NCI-H446 (cell line): ENCODE data around the gene ANKRD11.
"Not testable (repeated sequence)": the region's sequence is repeated elsewhere in the genome, so short reads cannot be mapped to it uniquely, and the experiment has no call there.

Experiments used
- DNase-seq, 2 experiments: peaks; one replicate each; lab custom pipeline; 2025; lab: John Stamatoyannopoulos, UW

Gene ANKRD11

DNA sequence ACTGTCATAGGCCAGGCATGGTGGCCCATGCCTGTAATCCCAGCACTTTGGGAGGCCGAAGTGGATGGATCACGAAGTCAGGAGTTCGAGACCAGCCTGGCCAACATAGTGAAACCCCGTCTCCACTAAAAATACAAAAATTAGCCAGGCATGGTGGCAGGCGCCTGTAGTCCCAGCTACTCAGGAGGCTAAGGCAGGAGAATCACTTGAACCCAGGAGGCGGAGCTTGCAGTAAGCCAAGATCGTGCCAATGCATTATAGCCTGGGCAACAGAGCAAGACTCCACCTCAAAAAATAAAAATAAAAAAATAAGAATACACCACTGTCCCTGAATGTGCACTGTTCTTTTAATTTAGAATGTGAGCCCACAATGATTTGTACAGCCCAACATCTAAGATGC is 61.8 kb downstream of the ANKRD11 start:
- not testable (repeated sequence) for DNase-seq

DNA sequence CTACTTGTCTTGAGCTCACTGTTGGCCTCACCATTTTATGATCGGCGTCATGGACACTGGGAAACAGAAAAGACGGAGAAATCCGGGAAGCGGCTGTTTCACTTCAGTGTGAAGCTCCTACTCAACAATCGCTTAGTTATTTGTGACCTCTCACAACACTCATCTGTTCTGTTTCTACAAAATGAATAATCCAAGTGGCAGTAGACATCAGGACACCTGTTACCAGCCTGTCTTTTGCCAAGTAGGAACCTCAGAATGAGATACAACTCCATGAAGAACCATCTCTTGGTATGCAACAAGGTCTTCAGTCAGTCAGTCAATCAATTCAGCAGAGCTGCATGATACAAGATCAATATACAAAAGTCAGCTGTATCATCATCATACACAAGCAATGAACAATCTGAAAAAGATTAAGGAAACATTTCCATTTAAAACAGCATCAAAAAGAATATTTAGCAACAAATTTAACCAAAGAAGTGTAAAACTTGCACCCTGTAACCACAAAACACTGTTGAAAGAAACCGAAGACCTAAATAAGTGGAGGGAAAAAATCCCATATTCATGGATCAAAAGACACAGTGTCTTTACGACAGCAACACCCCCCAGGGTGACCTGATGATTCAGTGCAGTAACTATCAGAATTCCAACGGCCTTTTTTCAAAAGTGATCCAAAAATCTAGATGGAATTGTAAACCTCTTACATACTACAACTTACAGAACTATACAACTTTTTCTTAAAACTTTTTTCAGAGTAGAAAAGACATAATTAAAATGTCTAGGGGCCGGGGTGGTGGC is 63.4 kb downstream of the ANKRD11 start:
- DNase-seq: no peak

DNA sequence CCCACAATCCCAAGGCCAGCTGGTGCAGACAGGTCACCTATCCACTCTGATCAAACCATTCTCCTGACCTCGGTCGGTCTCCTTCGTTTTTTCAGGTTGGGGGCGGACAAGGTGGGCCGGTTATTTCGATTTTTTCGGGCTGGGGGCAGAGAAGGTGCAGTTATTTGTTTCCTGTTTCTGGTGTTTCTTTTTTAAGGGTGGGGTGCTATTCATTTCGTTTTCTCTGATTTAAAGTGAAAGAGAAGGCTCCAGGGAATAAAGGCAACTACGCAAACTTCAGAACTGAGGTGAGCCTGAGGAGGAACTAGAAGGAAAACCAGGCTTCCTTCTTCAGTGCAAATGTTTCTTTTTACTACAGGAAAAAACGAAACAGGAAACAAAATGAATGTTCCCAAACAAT is 64.8 kb downstream of the ANKRD11 start:
- DNase-seq: no peak

DNA sequence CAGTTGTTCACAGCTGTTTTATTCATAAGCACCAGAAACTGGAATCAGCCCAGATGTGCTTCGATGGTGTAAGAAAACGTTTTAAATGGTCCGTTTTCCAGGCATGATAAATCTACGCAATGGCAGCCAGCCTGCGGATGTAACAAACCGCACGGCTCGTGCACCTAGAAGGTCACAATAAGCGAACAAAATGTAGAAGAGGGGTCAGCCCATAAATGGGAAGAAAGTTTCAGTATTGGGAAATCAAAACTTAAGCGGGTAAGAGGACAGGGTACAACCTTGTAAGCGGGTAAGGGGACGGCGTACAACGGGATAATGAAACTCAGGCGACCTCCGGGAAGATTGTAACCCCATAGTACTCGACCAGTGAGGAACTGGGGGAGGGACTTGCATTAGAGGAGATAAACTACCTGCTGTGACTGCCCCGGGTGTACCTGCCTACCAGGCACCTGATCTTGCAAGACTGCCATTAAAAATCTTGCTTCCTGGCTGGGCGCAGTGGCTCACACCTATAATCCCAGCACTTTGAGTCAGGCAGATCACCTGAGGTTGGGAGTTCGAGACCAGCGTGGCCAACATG is 66.6 kb downstream of the ANKRD11 start:
- DNase-seq: no peak

DNA sequence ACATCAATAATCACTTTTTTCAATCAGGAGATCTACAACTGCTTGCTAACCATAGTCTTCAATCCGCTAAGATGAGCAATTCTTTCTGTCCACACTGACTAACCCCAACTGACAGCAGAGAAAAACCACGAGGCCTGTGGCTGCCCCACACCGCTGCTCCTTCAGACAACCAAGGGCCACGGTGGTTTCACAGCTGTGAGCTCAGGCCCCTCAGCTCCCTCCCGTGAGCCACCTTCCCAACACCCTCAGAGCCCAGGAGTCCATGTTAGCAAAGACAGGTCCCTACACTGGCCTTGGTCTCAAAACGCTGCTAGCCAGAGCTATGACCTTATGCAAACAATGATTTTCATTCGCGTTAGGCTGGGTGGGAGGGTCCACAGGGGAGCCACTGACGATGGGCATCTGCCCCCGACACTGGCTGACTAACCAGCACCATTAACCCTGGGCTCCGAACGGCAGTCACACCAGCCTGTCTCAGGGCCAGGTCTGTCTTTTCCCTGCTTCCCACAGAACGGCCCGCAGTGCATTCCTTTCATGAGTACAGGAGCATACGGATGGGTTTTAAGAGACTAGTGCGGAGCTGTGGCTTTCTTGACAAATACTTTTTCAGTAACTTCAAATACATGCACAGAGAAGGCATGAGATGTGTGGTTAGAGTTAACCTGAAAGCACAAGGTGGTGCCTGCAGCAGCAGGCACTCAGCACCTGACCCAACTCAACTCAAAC is 67.3 kb downstream of the ANKRD11 start:
- DNase-seq: no peak

DNA sequence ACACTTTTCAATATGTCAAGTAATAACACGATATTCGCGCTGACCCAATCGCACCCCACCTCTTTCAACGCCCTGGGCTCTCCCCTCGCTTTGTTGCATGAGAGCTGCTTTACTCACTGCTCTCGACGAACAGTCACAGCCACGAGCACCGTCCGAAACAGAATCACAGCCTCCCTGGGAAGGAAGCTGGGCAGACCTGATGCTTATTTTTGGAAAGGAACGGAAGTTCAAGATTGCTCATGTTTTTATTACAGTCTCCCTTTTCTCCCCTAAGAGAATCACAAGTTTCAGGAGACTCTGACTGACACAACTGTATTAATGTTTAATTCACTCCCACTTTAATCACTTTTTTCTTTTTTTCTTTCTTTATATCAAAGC is 67.8 kb downstream of the ANKRD11 start:
- no peak for DNase-seq

DNA sequence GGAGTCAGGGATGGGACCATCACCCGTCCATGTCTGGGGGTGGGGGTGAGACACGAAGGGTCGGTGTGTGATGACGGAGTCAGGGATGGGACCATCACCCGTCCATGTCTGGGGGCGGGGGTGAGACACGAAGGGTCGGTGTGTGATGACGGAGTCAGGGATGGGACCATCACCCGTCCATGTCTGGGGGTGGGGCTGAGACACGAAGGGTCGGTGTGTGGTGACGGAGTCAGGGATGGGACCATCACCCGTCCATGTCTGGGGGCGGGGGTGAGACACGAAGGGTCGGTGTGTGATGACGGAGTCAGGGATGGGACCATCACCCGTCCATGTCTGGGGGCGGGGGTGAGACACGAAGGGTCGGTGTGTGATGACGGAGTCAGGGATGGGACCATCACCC is 69.1 kb downstream of the ANKRD11 start:
- DNase-seq: not testable (repeated sequence)

DNA sequence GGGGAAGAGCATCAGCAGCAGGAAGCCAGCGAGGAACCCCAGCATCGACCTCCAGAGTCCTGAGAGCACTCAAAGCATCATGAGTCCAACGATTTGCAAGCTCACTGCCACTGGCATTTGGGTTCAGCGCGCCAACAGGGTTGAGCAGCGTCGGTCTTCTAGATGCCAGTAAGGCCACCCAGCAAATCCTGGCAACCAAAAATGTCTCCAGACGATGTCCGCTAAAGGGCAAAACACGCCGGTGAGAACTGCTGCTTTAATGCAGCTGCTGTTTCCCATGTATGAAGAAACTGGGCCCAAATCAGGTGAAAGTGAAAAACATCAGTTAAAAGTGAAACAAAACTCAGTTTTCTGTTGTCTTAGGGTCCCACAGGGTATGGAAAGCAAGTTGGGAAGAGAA is 70.2 kb downstream of the ANKRD11 start:
- DNase-seq: no peak

DNA sequence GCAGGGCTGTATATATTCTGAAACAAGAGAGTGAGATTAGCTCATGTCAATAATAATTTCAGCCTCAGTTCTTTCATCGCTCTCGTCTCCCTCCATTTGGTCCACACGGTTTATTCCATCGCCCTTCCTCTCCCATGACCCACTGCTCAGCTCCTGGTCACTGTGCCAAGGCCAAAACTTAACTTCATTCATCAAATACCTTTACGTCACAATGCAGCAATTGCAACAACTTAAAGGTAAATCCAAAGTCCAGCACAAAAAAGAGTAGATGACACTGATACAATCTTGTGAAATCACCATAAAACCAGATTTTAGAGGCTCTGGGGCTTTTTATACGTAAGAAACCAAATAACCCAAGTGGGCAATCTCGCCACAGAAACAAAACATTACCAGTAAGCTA is 72.0 kb downstream of the ANKRD11 start:
- no peak for DNase-seq

DNA sequence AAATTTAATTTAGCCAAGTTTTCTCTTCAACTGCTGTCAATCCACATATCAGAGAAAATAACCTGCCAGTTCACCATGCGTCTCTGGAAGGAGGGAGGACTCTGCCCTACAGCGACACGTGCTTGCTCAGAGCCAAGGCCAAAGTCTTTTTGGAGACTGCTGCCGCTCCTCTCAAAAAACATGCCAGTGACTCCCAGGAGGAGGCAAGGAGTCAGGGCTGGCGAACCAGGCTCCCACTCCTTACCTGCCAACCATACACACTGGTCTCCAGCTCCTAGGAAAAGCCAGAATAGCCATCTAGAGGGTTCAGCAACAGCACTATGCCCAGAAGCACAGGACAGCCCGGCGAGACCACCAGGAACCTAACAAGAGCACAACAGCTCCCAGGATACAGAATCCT is 73.0 kb downstream of the ANKRD11 start:
- DNase-seq: no peak

DNA sequence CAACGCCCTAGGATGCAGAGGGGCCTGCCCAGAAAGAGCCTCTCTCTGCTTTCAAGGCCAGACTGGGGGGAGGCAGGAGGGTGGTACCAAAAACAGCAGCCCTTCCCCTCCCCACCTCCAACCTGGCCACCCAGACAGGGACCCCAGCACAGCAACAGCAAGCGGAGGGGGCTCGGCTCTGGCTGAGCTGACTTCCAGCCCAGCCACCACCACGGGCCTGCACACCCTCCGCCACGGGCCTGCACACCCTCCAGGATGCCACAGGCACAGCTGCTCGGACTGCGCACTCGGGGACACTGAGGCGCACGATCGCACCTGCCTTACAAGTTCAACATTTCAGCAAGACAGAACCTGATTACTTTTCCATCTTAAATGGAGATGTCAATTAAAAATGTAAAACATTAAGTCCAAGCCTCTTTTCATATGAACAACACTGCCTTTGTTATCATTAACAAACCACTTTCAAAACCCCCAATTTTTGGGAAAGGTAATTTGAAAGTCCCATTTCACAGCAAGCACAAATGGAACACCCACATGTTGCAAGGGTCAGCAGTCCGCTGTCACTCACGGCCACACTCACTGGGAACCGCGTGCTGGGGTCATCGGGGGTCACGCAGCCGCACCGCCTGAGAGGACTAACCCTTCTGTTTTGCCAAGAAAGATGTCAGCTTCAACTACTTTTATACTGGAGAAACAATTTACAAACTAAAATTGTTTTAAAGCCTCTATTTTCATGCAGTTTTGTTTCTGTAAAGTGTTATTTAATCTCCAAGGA is 76.4 kb downstream of the ANKRD11 start:
- no peak for DNase-seq

DNA sequence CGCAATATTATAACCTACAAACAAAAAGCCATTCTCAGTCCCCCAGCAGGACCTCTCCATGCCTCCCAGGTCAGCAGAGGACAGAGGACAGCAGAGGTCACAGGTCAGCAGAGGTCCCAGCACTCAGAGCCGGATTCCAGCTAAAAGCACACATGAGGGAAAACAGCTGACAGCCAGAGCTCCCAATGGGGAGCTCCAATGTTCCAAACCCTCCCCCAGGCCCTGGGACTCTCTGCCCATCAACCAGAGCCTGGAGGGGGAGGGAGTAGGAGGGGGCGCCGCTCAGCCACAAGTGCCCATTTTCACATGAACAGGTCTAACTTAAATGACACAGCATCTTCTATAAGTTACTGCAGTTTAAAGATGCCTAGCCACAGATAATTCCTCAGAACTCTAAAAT is 77.5 kb downstream of the ANKRD11 start:
- DNase-seq: no peak

DNA sequence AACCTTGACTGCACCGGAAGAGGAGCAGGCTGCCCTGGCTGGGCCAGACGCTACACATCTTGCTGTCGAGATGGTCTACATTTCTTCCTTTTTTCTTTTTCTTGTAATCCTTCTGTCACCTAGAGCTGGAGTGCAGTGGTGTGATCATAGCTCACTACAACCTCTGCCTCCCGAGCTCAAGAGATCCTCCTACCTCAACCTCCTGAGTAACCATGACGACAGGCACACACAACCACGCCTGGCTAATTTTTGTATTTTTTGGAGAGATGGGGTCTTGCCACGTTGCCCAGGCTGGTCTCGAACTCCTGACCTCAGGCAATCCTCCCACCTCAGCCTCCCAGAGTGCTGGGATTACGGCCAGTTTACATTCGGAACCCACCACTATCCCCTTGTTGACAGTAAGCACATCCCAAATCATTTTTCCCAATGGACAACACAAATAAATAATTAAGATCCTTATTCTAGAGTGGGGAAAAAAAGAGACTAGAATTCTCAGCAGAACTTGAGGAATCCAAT is 79.0 kb downstream of the ANKRD11 start:
- DNase-seq: no peak

DNA sequence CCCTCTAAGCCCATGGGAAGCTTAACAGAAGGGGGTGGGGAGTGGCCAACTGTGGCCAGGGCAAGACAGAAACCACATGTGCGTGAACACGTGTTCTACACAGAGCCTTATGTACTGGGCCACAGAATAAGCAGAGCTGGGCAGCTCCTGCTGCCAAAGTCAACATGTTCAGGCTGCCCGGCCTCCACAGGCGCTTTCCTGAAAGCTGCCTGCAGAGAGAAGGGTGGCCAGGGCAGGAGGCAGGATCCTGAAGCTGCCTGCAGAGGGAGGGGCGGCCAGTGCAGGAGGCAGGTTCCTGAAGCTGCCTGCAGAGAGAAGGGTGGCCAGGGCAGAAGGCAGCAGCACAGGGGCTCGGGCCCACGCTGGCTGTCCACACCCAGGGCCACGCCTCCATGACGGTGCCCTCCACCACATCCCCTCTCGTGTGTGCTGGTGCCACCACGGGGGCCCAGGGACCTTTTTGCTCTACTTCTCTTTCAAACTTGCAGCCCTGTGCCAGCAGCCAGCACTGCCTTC is 79.5 kb downstream of the ANKRD11 start:
- DNase-seq: peak in 1 of 2 experiments; percentile 64

DNA sequence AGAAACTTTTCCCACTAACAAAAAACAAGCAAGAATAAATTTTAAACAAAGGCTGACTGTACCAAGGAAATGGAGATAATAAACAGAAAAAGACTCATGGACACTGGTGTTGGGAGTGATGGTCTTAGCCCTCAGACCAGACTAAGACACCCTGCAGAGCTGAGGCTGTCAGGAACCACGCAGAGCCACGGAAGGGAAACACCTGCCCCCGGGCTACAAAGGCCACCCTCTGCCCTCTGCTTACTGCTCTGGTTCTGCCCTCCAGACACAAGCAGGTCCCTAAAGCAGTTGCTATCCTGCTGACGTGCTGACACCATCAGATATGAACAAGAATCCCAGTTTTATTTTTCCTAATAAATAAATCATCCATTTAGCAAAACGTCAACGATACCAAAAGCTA is 80.0 kb downstream of the ANKRD11 start:
- DNase-seq: no peak

DNA sequence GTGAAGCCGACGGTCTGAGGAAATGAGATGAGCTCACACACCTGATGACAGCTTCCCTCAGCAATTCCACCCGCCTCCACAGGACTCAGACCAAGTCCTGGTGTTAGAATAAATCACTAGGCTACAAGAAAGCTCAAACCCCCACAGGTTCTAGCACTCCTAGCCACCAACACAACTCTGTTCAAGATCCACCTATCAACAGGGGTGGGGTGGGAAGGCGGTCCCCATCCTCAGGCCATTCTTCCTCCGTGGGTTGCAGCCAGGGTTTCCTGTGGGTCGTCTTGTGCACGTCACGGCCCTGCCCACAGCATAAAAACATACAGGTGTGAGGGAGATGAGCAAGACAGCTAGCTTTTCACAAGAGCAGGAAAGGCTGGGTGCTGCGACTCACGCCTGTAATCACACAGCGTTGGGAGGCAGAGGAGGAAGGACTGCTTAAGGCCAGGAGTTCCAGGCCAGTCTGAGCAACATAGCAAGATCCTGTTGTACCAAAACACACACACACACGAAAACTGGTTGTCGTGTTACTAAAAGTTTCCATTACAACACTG is 81.1 kb downstream of the ANKRD11 start:
- no peak for DNase-seq

DNA sequence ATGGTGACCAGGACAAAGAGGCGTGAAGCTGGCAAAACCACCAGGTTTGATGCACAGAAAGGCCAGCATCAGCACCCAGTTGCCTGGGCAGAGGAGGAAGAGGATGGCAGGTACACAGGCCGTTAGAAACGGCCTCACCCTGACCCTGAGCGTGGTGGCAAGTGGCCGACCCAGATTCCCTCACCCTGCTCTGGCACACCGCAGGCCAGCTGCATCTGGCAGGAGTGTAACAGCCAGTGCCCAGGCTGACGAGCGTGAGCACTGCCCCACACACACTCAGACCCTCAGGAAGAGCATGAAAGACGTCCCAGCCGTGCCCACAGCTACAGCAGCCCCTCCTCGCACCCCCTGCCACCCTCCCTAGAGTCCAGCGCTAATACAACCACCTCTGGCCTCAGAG is 82.0 kb downstream of the ANKRD11 start:
- no peak for DNase-seq

DNA sequence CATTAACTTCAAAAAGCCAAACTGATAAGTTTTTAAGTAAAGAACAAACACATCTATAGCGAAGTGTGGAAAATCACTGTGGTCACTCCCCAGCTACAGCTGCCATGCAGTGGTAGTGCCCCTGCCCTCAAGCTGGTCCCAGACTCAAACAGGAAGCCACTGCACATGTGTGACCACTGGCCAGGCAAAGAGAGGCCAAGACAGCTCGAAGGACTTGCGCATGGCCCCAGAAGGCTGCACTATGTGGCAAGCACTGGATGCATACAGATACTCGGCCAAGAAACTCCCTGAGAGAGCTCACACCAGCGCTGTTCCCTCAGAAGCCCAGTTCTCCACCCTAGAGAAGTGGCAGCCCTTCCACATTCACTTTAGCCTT is 82.4 kb downstream of the ANKRD11 start:
- DNase-seq: no peak

DNA sequence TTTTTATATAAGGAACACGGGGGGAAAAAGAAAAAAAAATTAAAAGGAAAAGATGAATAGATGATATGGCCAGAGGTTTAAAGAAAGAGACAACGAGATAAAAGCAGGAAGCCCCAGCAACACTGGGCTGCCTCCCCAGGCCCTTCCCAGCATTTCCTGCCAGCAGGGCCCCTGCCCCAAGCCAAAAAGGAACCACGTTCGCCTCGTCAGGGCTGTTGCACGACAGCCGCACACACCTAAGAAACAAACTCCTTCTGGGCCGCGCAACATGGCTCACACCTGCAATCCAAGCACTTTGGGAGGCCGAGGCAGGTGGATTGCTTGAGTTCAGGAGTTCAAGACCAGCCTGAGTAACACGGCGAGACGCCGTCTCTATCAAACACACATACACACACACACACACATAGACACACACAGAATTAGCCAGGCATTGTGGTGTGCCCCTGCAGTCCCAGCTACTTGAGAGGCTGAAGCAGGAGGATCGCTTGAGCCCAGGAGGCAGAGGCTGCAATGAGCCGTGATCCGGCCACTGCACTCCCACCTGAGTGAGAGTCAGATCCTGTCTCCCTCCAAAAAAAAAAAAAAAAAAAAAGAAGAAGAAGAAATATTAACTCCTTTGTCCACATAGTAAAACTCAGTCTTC is 83.0 kb downstream of the ANKRD11 start:
- DNase-seq: no peak

DNA sequence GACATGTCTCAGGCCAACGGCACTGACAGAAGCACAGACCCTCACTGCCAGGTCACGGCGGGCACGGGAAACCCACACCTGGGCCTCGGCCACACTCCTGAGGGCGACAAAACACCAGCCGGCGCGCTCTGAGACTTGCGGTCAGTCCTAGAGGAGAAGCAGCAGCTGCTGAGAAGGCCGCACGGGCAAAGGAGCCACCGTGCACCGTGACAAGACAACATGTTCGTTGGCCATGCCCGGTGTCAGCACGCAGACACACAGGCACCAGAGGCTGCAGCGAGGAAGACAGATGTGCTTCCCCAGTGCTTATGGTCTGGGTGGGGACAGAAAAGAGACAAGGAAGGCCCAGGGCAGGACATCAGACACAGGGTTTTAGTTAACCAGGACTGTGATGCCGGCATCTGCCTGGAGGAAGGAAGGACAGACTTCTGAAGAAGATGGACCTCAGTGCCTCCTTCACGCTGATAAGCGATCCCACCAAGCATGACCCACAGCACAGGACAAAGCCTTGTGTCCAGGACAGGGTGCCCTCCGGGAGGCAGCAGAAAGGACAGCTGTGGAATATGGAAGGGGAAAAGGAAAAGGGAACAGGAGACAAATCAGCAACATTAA is 84.0 kb downstream of the ANKRD11 start:
- DNase-seq: no peak

DNA sequence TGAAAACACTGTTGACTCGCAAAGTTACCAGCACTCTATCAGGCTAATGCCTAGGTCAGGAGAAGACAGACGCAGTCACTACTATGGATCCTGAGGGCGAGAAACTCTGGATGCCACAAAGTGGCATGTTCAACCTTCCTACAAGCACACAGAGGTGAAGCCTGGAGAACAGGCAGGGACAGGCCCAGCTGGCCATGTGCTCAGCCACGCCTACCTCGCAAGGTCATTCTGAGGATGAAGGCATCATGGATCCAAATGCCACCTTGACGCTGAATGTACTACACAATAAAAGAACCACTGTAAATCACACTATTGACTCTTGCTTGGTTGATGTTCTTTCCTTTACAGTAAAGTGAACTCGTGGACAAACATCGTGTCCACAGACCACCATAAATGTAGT is 85.8 kb downstream of the ANKRD11 start:
- no peak for DNase-seq
